Activated CD8-positive, alpha-beta memory T cell treated with anti-CD3 and anti-CD28 coated beads, Interleukin-2, amount 50 U/mL, for 24 hours (primary cell): ENCODE measurements around the gene CTDSPL.
"Not testable (repeated sequence)": the region's sequence is repeated elsewhere in the genome, so short reads cannot be mapped to it uniquely, and the experiment has no call there.

ENCODE experiments used
- DNase-seq: peaks from one replicate; pipeline ENCODE4 v3.0.0-alpha.2; 2020; ENCODE audit errors: extremely low read depth

The CTDSPL gene, protein sequence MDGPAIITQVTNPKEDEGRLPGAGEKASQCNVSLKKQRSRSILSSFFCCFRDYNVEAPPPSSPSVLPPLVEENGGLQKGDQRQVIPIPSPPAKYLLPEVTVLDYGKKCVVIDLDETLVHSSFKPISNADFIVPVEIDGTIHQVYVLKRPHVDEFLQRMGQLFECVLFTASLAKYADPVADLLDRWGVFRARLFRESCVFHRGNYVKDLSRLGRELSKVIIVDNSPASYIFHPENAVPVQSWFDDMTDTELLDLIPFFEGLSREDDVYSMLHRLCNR

DNA sequence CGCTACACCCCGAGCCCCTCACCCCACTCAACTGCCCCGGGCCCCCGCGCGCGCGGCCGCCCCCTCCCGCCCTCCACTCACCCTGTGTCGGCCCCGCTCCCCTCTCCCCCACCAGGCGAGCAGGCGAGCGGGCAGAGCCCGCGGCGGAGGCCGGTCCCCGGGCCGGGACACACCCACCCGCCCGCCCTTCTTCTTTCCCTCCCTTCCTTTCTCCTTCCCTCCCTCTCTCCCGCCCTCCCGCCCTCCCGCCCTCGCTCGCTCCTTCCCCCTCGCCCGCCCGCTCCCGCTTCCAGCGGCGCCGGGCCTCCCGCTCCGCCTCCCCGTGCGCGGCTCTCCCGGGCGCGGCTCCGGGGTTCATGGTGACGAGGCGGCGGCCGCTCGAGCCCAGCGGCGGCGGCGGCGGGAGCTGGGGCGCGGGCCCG lies at the start of gene CTDSPL:
CTDSPL (plus strand) TSS at position 261 of the 422 bp plus-strand sequence. CDS start 320 bp downstream, outside the sequence.
- no peak for DNase-seq

DNA sequence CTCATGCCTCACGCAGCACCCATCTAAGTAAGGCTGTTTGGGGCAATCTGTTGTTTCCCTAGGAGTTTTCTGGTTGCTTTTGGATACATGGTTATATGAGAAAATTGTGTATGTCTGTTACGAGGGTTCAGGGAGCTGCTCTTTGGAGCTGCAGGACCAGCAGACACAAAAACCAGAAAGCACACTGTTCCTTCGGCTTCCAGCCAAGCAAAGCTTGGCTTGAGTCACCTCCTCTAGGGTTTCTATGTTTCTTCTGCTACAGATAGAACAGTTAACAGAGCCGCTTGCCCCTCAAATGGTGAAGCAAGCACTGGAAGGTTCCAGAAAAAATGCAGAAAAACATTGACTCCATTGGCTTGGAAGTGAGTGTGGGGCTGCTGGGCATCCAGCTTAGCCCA lies 49.2 kb upstream of the CTDSPL start:
- DNase-seq, result no peak

DNA sequence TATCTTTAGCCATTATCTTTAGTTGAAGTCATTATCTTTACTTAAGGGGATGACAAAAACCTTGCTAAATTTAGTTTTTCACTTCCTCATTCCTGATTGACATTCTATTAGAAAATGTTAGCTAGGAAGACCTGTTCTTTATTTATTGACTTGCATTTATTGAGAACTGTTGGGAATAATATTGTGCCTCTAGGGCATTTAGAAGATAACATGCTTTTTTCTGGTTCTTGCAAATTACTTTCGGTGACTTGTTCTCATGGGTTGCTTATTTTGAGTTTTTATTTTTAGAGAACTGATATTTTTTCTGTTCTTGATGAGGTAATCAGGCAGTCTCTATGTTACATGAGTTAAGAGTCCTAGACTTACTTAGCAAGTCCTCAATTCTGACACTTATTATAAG lies 48.3 kb upstream of the CTDSPL start:
- DNase-seq, result no peak

DNA sequence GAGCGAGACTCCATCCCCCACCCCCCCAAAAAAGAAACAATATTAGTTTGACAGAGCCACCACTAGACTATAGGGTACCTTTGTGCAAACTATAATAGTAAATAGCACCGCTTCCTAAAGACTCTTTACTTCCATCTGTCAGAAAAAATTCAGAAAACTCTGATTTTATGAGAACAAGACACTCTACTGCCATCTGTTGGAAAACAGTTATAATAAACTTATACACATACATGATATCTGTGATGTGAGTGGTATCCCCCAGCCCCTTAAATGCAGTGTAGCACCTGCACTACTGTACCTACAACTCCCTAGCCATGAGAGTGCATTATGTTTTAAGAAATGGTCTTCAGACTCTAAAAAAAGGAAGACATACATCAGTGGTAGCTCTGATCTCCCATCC lies 47.1 kb upstream of the CTDSPL start:
- no peak for DNase-seq

DNA sequence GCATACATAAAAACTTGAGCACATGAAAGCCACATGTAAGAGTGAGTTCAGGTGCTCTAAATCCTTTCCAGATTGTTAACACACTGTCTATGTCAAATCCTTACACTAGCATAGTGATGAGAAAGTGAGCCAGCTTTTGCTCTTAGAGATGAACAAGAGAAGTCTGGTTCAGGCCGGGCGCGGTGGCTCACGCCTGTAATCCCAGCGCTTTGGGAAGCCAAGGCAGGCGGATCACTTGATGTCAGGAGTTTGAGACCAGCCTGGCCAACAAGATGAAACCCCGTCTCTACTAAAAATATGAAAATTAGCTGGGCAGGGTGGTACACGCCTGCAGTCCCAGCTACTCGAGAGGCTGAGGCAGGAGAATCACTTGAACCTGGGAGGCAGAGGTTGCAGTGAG lies 46.5 kb upstream of the CTDSPL start:
- DNase-seq, result not testable (repeated sequence)

DNA sequence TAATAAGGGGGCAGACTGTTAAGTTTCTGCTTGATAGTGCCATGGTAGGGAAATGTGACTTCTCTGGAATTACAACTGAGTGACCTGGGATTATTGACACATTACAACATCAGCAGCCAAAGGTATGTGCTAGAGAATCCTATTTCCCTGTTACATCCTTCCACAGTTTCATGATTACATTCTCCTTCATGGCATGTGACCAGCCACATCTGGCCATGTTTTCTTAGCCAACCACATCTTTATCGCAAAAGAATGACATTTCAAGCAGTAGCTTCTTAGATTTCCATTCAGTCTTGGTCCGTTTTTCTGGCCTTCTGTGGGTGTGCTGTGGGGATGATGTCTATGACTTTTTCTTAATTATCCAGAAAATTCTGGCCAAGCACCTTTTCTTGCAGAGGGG lies 45.4 kb upstream of the CTDSPL start:
- no peak for DNase-seq

DNA sequence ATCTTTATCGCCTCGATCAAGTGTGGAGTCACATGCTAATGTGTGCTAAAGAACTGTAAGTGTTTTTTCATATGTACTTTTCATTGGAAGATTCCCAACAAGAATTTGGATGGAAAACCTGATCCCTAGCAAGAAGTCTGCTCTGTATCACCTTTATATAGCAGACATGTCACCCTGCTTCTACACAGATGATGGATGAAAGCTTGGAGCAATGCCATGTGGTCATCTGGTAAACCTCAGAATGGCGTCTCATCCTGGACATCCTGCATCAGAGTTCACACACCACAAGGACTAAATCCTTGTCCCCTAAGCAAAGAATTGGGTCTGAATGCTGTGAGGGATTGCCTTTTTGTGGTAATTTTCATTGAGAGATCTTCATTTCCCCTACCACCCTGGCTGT lies 42.1 kb upstream of the CTDSPL start:
- DNase-seq, result no peak

DNA sequence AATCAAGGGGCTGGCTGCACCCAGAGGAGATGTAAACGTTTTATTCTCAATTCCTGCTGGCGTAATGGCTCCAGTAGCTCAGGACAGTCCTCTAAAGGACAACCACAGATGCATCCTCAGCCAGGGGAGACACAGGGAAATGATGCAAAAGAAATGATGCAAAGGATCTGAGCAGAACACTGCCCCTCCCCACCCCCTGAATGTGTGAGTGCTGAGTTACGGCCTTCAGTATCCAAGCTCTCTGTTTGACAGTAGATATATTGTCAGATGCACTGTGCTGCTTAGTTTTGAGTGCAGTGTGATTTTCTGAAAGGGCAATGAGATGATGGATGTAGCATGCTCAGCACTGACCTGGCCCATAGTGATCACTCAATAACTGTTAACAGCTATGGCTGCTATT lies 41.4 kb upstream of the CTDSPL start:
- no peak for DNase-seq

DNA sequence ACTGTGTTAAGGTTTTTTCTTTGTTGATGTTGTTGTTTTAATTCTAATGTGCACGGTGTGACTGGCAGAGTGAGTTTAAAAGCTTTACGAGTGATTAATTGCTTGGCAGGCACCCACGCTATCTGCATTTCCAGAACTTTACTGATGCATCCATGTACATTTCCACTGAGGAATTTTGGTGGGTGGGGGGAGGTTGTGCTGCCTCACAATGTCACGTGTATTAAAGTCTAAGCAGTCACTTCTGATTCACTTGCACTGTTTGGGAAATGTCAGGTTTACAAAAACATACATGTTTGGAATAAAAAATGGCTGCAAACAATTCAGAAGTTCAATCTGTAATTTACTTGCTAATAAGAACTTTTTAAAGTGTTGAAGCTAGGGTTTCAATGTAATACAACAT lies 38.5 kb upstream of the CTDSPL start:
- DNase-seq, result no peak

DNA sequence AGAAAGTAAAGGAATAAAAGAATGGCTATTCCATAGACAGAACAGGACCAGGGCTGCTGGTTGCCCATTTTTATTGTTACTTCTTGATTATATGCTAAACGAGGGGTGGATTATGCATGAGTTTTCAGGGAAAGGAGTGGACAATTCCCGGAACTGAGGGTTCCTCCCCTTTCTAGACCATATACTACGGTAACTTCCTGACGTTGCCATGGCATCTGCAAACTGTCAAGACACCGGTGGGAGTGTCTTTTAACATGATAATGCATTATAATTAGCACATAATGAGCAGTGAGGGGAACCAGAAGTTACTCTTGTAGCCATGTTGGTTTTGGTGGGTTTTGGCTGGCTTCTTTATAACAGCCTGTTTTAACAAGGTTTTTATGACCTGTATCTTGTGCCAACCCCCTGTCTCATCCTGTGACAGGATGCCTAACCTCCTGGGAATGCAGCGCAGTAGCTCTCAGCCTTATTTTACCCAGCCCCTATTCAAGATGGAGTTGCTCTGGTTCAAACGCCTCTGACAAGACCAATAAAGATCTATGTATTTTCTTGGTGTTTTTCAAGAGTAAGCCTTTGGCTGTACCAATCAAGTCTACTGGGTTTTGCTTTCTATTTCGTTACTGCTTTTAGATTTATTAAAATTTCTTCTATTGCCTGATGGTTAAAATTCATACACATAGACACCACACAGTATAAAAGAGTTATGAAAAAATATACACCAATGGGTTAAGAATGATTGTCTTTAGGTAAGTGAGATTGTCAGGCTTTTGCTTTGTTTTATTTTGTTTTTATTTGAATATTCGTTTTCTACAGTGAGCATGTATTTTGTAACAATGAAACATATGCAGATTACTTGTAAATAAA lies 37.4 kb upstream of the CTDSPL start:
- no peak for DNase-seq

DNA sequence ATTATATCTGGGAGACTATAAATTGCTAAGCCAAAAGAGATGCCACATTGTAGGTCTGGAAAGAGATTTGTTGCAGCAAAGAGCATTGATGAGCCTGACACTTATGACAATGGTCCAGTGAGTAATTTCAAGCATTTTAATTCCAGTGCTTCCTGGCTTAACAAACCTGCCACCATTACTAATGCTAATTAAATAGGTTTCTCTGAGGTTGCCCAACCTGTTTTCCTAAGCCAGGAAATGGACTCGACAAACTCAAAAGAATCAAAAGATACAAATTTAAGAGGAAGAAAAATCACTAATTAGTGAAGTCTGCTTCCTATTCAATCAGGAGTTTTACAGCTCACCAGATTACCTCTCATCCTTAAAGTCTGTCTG lies 36.7 kb upstream of the CTDSPL start:
- no peak for DNase-seq

DNA sequence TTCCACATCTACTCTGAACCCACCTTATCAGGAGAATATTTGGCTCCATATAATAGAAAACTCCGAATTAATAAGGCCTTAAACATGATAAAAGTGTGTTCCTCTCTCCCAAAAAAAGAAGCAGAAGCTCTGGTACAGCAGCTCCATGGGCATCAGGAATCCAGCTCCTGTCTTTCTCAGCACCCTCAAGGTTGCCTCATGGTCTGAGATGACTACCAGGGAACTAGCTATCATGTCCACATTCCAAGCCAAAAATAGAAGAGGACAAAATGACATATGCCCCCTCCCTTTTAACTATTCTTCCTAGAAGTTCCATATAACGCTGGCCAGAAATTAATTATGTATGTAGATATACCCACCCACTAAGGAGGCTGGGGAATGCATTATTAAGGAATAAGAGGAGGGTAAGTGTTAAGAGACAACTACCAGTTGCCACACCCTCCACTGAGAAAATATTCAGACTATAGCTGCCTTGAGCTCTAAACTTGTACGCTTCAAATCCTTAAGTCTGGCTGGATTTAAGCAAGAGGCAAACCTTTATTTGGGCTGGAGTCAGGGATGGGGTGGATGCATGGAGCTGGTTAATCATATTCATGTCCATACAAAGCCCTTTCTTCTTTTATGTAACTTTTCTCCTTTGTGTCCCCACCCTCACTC lies 35.8 kb upstream of the CTDSPL start:
- no peak for DNase-seq

DNA sequence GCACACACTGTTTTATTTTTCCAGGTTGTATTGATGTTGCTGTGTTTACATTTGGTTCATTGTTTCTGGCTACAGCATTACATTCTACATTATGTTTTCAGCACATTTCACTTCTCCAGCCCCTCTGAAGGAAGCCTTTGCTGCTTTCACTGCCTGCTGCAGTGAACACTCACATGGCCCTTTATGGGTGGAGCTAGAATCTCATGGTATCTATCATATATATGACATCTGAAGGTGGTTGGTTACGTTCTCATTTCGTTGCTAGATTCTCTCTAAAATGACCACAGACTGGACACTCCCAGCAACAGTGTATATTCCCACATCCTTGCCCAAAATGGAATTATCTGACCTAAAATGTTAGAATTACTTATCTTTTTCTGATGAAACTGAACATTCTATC lies 35.2 kb upstream of the CTDSPL start:
- DNase-seq, result no peak

DNA sequence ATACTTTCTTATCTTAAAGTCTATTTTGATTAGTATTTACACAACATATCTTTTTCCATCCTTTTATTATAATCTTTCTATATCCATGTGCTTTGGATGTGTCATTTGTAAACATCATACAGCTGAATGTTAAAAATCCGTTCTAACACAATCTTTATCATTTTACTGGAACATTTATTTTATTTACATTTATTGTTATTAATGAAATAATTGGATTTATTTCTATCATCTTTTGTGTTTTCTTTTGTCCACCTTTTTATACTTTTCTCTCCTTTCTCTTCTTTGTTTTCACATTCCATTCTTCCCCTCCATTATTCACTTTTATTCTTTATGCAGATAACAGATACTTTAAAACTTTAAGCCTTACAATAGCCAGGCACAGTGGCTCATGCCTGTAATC lies 34.7 kb upstream of the CTDSPL start:
- no peak for DNase-seq

DNA sequence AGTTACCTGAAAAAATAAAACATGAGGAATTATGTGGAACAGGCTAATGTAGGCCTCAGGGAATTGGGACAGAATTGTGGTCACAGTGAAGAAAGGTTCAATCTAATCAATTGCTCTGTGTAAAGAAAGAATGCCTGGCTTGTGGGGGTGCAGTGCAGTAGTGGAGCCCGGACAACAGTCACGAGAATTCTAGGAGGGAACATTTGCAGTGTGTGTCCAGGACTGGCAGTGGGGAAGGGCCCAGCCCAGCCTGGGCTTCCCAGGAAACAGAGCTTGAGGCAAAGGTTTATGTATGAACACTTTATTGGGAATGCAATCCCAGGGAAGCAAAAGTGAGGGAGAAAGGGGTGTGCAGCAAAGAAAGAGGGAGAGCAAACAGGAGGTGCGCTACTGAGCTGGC lies 29.2 kb upstream of the CTDSPL start:
- DNase-seq, result no peak

DNA sequence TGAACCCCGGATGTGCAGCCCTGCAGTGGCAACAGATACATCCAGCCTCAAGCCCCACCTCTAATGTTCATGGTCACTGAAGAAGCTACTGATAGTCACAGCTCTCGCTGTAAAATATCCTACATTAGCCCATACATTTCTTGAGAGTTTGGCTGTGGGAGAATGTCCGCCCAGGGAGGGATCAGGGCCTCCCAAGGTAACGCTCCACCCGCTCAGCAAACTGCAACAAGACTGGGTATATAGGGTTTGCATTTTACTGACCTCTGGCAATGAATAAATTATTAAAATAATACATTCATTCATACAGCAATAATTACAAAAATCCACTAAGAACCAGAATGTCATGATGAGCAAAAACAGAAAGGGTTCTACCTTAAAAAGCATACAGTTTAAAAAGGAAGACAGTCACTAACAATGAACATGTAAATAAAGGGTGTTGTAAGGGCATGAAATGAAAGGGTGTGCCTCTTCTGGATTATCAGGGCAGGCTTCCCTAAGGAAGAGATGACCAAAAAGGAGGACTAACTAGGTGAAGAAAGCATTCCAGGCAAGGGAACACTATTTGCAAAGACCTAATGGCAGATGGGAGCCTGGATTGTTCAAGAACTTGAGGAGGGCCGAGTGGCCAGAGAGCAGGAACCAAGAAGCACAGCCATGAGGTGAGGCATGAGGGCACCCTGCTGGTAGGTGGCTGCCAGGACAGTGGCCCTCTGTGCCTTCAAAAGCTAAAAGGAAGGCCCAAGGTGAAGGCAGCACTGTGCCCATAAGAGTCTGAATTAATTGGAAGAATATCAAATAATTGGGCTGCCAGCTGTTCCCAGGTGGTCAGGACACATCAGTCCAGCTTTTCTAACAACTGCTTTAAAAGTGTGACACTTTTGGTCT lies 28.1 kb upstream of the CTDSPL start:
- DNase-seq, result no peak

DNA sequence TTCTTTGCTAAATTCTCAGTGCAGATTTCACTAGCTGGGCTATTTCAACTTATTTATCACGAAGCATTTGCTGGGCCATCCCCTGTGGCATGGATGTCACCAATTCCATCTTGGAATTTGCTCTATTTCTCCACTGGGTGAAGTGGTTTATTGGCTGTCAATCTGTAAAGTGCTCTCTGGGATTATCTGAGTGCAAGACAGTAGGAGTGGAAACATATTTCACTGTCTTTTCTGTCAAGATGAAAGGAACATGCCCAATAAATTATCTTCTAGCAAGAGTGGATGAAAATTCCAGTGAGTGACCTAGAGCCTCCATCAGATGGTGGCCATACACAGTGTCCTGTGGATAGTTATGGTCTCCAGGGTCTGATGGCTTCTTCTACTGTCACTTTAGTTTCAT lies 25.1 kb upstream of the CTDSPL start:
- no peak for DNase-seq

DNA sequence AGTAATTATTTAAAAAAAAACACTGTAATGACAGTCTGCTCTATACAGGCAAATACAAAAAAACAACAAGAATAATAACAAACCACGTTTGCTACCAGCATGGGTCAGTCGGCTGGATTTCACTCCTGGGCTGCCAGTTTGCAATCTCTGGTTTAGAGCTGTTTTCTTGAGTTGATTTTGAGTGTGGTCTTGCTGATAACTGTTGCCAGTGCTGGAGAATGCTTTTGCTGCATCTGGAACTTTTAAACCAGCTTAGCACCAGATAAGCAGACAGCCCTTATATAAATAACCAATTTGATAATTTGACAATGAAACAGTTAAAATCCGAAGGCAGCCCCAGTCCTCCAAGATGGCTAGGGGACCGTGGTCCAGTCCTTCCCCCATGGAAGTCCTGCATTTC lies 14.0 kb upstream of the CTDSPL start:
- DNase-seq, result no peak

DNA sequence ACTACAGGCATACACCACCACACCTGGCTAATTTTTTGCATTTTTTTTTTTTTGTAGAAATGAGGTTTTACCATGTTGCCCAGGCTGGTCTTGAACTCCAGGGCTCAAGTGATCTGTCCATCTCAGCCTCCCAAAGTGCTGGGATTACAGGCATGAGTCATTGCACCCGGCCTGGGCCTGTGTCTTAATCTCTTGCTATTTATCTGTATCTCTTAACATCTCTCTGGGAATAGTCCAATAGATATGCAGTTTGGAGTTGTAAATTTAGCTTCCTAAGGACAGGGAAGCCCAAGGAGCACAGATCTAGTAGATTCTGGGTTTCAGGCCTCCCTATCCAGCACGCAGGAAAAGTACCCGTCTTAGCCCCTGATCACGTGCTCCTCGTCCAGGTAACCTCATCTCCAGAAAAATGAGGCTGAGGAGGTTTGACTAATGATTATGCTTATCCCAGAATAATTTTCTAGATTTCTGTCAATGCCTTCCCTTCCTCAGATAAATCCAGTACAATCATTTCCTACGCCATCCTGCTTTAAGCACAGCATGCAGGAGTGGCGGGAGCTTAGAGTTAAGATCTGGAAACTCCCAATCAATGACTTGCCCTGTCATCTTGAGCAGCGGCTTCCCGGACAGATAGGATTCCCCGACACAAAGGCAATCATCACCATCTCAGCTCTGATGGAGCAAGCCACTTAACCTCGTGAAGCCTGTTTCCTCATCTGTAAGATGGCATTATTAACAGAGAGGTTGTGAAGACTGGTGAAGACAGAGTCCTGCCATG lies 12.3 kb upstream of the CTDSPL start:
- DNase-seq, result no peak

DNA sequence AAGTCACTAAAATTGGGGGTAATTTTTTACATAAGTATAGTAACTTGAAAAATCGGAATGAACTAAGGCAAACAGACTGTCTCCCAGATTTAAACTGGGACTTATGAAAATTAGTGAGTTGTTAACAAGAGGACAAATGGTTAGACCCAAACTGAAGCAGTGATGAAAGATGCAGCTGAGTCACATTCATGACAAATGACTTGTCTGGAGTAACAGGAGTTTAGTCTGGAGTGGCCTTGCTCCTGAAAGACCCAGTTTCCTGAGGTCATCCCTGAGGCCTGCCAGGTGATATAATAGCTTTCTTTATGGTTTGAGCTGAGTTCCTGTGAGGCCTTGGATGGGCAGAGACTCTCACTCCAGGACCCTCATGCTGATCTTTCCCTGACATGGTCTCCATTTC lies 9.6 kb upstream of the CTDSPL start:
- no peak for DNase-seq

DNA sequence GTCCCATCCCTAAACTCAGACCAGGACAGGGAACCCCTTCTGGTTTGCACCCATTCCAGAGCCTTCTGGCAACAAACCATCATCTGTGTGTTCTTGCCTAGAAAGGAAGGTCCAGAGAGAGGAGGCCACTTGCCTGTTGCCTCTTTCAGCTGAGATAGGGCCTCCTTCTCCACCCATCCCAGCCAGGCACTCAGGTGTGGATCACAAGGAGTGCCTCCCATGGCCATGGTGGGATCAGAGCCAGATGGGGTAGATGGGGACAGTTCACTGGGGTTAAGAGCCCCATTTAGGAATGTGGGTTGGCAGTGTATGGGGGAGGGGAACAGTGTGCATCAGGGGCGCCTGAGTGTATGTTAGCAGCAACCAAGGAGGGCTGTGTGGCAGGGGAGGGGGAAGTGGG lies 8.9 kb upstream of the CTDSPL start:
- DNase-seq, result no peak
